ENCODE results near the gene UBA1.
A peak's percentile ranks its signal among the peaks of the same experiment; 100 is the strongest.

The UBA1 gene

GRCh38 chrX:47196098-47196497 lies 2.5 kb downstream of the UBA1 start:
- H3K4me3 ChIP-seq (ENCODE audit: low read length): peak overlapping the region; percentile 6

GRCh38 chrX:47197526-47197925 lies 3.9 kb downstream of the UBA1 start:
- TF ChIP-seq CTCF (conservative IDR thresholded peaks at IDR 0.05; ENCODE audit: low read depth, low read length): no peak
- peak overlapping the region; percentile 7 for H3K4me3 ChIP-seq (ENCODE audit: low read length)
- DNase-seq (ENCODE audit: low read depth): no peak

More at GRCh38 chrX:47196098-47196497, 2.5 kb downstream of the UBA1 start:
- DNase-seq (ENCODE audit: low read depth): no peak
- no peak for TF ChIP-seq CTCF (conservative IDR thresholded peaks at IDR 0.05; ENCODE audit: low read depth, low read length)

- TF ChIP-seq CTCF (conservative IDR thresholded peaks at IDR 0.05; ENCODE audit: low read depth, low read length): no peak
- peak; percentile 39 for DNase-seq (ENCODE audit: low read depth)
- peak overlapping the region; percentile 7 for H3K4me3 ChIP-seq (ENCODE audit: low read length)
These were observed 4.5 kb downstream of the UBA1 start for GRCh38 chrX:47198026-47198686.

GRCh38 chrX:47198687-47199080 lies 5.1 kb downstream of the UBA1 start:
- DNase-seq (ENCODE audit: low read depth): no peak
- H3K4me3 ChIP-seq (ENCODE audit: low read length): no peak overlapping the region
- TF ChIP-seq CTCF (conservative IDR thresholded peaks at IDR 0.05; ENCODE audit: low read depth, low read length): no peak

- no peak for TF ChIP-seq CTCF (conservative IDR thresholded peaks at IDR 0.05; ENCODE audit: low read depth, low read length)
- no peak for DNase-seq (ENCODE audit: low read depth)
- no peak overlapping the region for H3K4me3 ChIP-seq (ENCODE audit: low read length)
These were observed 5.7 kb downstream of the UBA1 start for GRCh38 chrX:47199286-47199685.

GRCh38 chrX:47200385-47201150 lies 6.9 kb downstream of the UBA1 start:
- peak; percentile 38 for TF ChIP-seq CTCF (conservative IDR thresholded peaks at IDR 0.05; ENCODE audit: low read depth, low read length)
- DNase-seq (ENCODE audit: low read depth): no peak

More at GRCh38 chrX:47200385-47201150, 6.9 kb downstream of the UBA1 start:
- no peak overlapping the region for H3K4me3 ChIP-seq (ENCODE audit: low read length)
